B cell (primary cell): Measurements from ENCODE around the gene UTP11. TPM values are rescaled to one million over a fixed set of nuclear protein-coding genes. Genes with fewer than 3 reads are reported as not detected.

ENCODE experiments used
- ATAC-seq: fragments of 200-7000 bp; cut with Tn5 transposase; one replicate; pipeline ENCODE4 v1.10.0; 2021; ENCODE audit warnings: low read depth, mild to moderate bottlenecking, moderate number of reproducible peaks, moderate library complexity
- CTCF ChIA-PET: fragments of 350-600 bp; sonication (Branson Sonifier 250); formaldehyde crosslinking; loops from one replicate; lab custom pipeline; 2021; ENCODE audit warnings: antibody characterized with exemption, inconsistent platforms; lab: Charles Lee
- POLR2A ChIA-PET: fragments of 350-600 bp; sonication (Branson Sonifier 250); formaldehyde crosslinking; loops from one replicate; lab custom pipeline; 2021; ENCODE audit warnings: antibody characterized with exemption; lab: Charles Lee
- DNase-seq: peaks from one replicate; pipeline ENCODE4 v3.0.0; 2013
- H2AFZ ChIP-seq: 2 replicates; pipeline ENCODE4 v1.6.1; 2012; ENCODE audit warnings: mild to moderate bottlenecking, low read depth, low read length; ENCODE audit not compliant: insufficient read depth, poor library complexity, severe bottlenecking
- H3K27ac ChIP-seq, 2 donors: 1 replicate in 1 of 2; 2 replicates in 1 of 2; pipeline ENCODE4 v1.5.1; 2012 to 2013; ENCODE audit warnings: low read length in 2 of 2, mild to moderate bottlenecking in 2 of 2, moderate library complexity in 1 of 2
- H3K27me3 ChIP-seq, 4 experiments: fragments of 200-600 bp in 1 of 4; sonication (generic) in 1 of 4; replicated peaks in 1 of 4; 1 replicate in 2 of 4; 2 replicates in 2 of 4; pipeline versions ENCODE4 v1.6.1 to v1.7.0; 2013 to 2016; ENCODE audit warnings: low read length in 3 of 4, mild to moderate bottlenecking in 2 of 4, mixed read lengths in 1 of 4, moderate library complexity in 1 of 4; ENCODE audit not compliant: insufficient read depth in 4 of 4, control insufficient read depth in 3 of 4; ENCODE audit errors: control extremely low read depth in 1 of 4
- H3K36me3 ChIP-seq, 2 experiments: replicated peaks in 1 of 2; 1 replicate in 1 of 2; 2 replicates in 1 of 2; pipeline versions ENCODE4 v1.6.1 to v1.7.1; 2013; ENCODE audit warnings: low read length in 1 of 2; ENCODE audit not compliant: insufficient read depth in 2 of 2, control insufficient read depth in 1 of 2; ENCODE audit errors: control extremely low read depth in 1 of 2, extremely low read depth in 1 of 2
- H3K4me1 ChIP-seq, 2 donors: fragments of 200-600 bp in 1 of 2; sonication (generic) in 1 of 2; 1 replicate in 1 of 2; 2 replicates in 1 of 2; pipeline versions ENCODE4 v1.5.1 to v1.6.1; 2013 to 2017; ENCODE audit warnings: low read length in 2 of 2; ENCODE audit not compliant: control insufficient read depth in 2 of 2, insufficient read depth in 2 of 2
- H3K4me2 ChIP-seq: replicated peaks from 2 replicates; pipeline ENCODE3; 2012; ENCODE audit warnings: mild to moderate bottlenecking, low read depth, low read length; ENCODE audit not compliant: poor library complexity, severe bottlenecking
- H3K4me3 ChIP-seq, 5 experiments: fragments of 200-600 bp in 1 of 5; sonication (generic) in 1 of 5; 1 replicate in 3 of 5; 2 replicates in 2 of 5; pipeline versions ENCODE4 v1.5.1 to v1.7.0; 2011 to 2016; ENCODE audit warnings: low read length in 4 of 5, mild to moderate bottlenecking in 4 of 5, low read depth in 2 of 5, control low read depth in 1 of 5, moderate library complexity in 1 of 5; ENCODE audit not compliant: insufficient read depth in 1 of 5; ENCODE audit errors: control extremely low read depth in 1 of 5, extremely low read depth in 1 of 5
- H3K79me2 ChIP-seq: fragments of 200-600 bp; sonication (generic); one replicate; pipeline ENCODE4 v1.6.0; 2016; ENCODE audit warnings: low read length; ENCODE audit not compliant: control insufficient read depth, insufficient read depth
- H3K9ac ChIP-seq: fragments of 200-600 bp; sonication (generic); 2 replicates; pipeline ENCODE4 v1.6.1; 2017; ENCODE audit warnings: mild to moderate bottlenecking, low read length, moderate library complexity
- H3K9me3 ChIP-seq, 3 donors: one replicate each; pipeline versions ENCODE4 v1.6.1 to v1.7.1; 2013; ENCODE audit warnings: low read length in 2 of 3; ENCODE audit not compliant: control insufficient read depth in 2 of 3, insufficient read depth in 1 of 3; ENCODE audit errors: control extremely low read depth in 1 of 3
- H4K20me1 ChIP-seq: 2 replicates; pipeline ENCODE4 v1.6.0; 2012; ENCODE audit warnings: mild to moderate bottlenecking, low read length; ENCODE audit not compliant: insufficient read depth, control insufficient read depth, poor library complexity, severe bottlenecking
- H3K27ac Mint-ChIP-seq: one replicate; pipeline ENCODE4 v1.8.0; 2021; ENCODE audit warnings: mixed read lengths
- H3K27me3 Mint-ChIP-seq: one replicate; pipeline ENCODE4 v1.8.0; 2021; ENCODE audit warnings: mixed read lengths
- H3K4me1 Mint-ChIP-seq: one replicate; pipeline ENCODE4 v1.8.0; 2021; ENCODE audit warnings: mixed read lengths
- H3K4me3 Mint-ChIP-seq: one replicate; pipeline ENCODE4 v1.8.0; 2021; ENCODE audit warnings: mixed read lengths
- H3K9me3 Mint-ChIP-seq: one replicate; pipeline ENCODE4 v1.8.0; 2022; ENCODE audit warnings: mixed read lengths; ENCODE audit not compliant: insufficient read depth
- CTCF ChIP-seq: fragments of 200-600 bp; IDR thresholded peaks from one replicate; pipeline ENCODE4 v1.8.0; 2022; ENCODE audit warnings: antibody characterized with exemption, mild to moderate bottlenecking
- EZH2 ChIP-seq: IDR thresholded peaks from 2 replicates; pipeline ENCODE4 v1.6.1; 2012; ENCODE audit warnings: borderline replicate concordance, low read depth, mild to moderate bottlenecking, moderate library complexity, low read length; ENCODE audit not compliant: insufficient read depth, poor library complexity, severe bottlenecking
- WGBS: methylation state at CpG from one replicate; pipeline ENCODE4 v1.1.5; 2013; ENCODE audit warnings: missing lambda C conversion rate; ENCODE audit not compliant: insufficient coverage; 5-methylcytosine and 5-hydroxymethylcytosine counted together
- intact Hi-C: fragments of 100-400 bp; cut with micrococcal nuclease; formaldehyde crosslinking; loops from one replicate; pipeline ENCODE4 v1.10.0; 2022
- polyA plus RNA-seq: library from polyadenylated mRNA; depleted of rRNA; stranded (reverse); fragments of >200 nt; gene quantifications from 2 replicates; pipeline ENCODE4 v1.2.3, GENCODE V29; 2012
- total RNA-seq, 2 donors: library from RNA; stranded (reverse); fragments of 120-200 nt in 1 of 2; gene quantifications; 1 replicate in 1 of 2; 2 replicates in 1 of 2; pipeline versions ENCODE4 v1.2.3 to v1.2.4, GENCODE V29; 2013 to 2022

Gene UTP11
- total and polyA plus RNA-seq, 2 donors (not counting 1 experiment from before 2014, with no cell fraction given) = 6.0 to 16.8 TPM

GRCh38 chr1:38005195-38006007 lies 7.1 kb upstream of the UTP11 start, which contains the start of gene FHL3:
Gene FHL3, minus strand, starts transcription at chr1:38005514. Its CDS starts 6,102 bp downstream, at chr1:37999412.
- Histone ChIP-seq H4K20me1 (no peaks in the 10 kb centered on the region), H3K4me3 (peak within 1 kb of the TSS; percentile 36 to 73 (median 45)), H3K9me3 (no peaks in the 10 kb centered on the region), H2AFZ (peak within 1 kb of the TSS; percentile 75), H3K9ac (peak within 1 kb of the TSS; percentile 63), H3K4me1 (peaks cover 11 to 15% of the 10 kb centered on the region in 2 donors), H3K36me3 (no peaks in the 10 kb centered on the region), H3K27me3 (peaks cover 0 to 13% (median 6%) of the 10 kb centered on the region in 4 experiments), H3K4me2 (peak within 1 kb of the TSS; percentile 87), H3K27ac (no peak within 1 kb of the TSS), H3K79me2 (no peaks in the 10 kb centered on the region)
- POLR2A ChIA-PET = interaction anchor here (0.6 kb wide), 1 partner anchor 19 kb away, joined by 3 read pairs; no protein-coding TSS in a partner anchor
- H3K27me3 Mint-ChIP-seq = peaks cover 11% of the 10 kb centered on the region
- TF ChIP-seq CTCF (no peak), EZH2 (no peak)
- no peak within 1 kb of the TSS for H3K27ac Mint-ChIP-seq
- H3K4me1 Mint-ChIP-seq = peaks cover 7% of the 10 kb centered on the region
- DNase-seq (peak; percentile 40), ATAC-seq (peak; percentile 76)
- intact Hi-C loops = no loop called here
- peak within 1 kb of the TSS; percentile 74 for H3K4me3 Mint-ChIP-seq
- CTCF ChIA-PET = no interaction called here
- H3K9me3 Mint-ChIP-seq = no peaks in the 10 kb centered on the region
- WGBS = 4% methylated on average over 67 of the region's 83 CpGs
